D721Med (cell line): ENCODE measurements around the gene POLRMT.

Experiments used
- DNase-seq: peaks from one replicate; pipeline ENCODE4 v3.0.0; 2011; ENCODE audit warnings: low spot score; ENCODE audit not compliant: insufficient read length
- FAIRE-seq: peaks from 2 replicates; lab custom pipeline; 2011; peaks lifted over from hg19 to GRCh38; lab: Jason Lieb, UNC
- CTCF ChIP-seq: IDR thresholded peaks from 2 replicates; pipeline ENCODE4 v1.5.1; 2012; ENCODE audit warnings: mild to moderate bottlenecking, control low read depth; ENCODE audit not compliant: insufficient read depth; ENCODE audit errors: missing control alignments

Gene POLRMT

GRCh38 chr19:658916-659839 lies 25.8 kb upstream of the POLRMT start:
- FAIRE-seq (no peak), DNase-seq (no peak)
- no peak for TF ChIP-seq CTCF

DNA sequence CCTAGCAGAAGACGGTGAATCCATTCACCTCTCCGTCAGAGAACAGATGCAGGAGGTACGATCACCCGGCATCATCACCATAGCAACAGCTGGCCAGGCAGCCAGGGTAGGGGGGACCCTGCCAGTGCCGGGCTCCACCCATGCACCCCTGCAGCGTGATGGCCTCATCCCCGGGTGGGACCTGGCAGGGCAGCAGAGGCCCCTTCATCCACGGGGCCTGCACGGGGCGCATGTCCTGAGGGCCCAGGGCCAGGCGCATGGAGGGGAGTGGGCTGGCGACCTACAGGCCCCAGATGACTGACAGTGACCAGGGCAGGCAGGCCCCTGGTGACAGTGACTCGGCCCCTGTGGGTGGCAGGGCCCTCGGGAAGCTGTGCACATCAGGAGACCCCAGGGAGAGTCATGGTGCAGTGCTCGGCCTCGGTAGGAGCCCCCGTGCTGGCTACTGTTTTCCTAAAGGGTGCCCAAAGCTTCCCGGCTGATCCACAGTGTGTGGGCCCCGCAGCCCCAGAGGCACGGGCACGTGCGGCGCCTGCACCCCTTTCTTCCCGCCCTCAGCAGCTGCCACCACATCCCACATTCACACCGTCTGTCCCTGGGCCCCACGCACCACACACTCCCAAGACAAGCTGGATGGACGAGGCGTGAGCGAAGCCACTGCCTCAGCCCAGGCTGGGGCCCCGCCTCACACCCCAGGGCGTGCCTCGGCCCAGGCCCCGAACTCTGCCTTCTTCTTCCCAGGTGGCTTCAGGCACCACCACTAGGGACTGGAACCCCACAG lies 24.9 kb upstream of the POLRMT start:
- no peak for FAIRE-seq
- no peak for DNase-seq
- no peak for TF ChIP-seq CTCF

- DNase-seq (no peak), FAIRE-seq (no peak)
- TF ChIP-seq CTCF: no peak
These were observed 24.3 kb upstream of the POLRMT start for GRCh38 chr19:657611-658010.

DNA sequence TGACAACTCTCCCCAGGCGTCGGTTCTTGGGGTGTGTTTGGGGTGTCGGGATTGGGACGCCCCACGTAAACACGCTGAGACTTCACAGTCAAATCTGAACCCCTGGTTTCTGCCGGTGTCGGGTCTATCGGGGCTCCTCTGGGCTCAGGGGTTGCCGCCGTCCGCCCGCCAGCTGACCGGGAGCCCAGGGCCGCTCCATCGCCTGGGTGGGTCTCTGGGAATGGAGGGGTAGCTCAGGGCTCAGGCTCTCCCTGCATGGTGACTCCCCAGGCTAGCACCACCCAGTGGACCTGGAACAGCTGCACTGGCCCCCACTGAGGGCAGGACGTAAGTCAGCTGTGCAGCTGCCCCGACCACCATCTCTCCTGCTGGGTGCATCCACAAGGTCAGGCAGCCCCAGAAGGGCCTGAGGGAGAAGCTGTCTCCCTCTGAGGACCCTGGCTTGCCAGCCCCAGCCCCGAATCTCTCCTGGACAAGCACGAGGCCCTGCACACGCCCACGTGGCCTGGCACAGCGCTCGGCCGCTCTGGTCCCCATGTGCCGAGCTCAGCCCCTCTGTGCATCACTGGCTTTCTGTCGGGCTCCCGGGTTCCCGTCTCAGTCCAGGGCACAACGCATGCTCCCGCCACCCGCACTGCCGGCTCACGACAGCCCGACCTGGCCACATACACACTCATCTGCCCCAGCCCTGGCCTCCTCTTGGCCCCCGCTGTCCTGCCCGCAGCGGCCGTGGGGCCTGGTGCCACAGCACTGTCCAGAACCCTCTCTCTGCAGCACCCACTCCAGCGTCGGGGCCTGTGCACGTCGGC lies 23.6 kb upstream of the POLRMT start:
- DNase-seq: no peak
- no peak for FAIRE-seq
- no peak for TF ChIP-seq CTCF

GRCh38 chr19:655691-656090 lies 22.4 kb upstream of the POLRMT start:
- no peak for TF ChIP-seq CTCF
- DNase-seq (no peak), FAIRE-seq (no peak)

- DNase-seq: no peak
- no peak for FAIRE-seq
- TF ChIP-seq CTCF: no peak
These were observed 20.1 kb upstream of the POLRMT start for GRCh38 chr19:653425-653824.
